H9 (cell line): ENCODE results near the gene PFKP. TPM values are rescaled to one million over a fixed set of nuclear protein-coding genes. Genes with fewer than 3 reads are reported as not detected.

Experiments used
- DNase-seq: peaks from one replicate; pipeline ENCODE4 v3.0.0-alpha.2; 2017
- H2AFZ ChIP-seq: one replicate; pipeline ENCODE4 v1.6.1; 2013; ENCODE audit warnings: mild to moderate bottlenecking, low read length, control low read depth, moderate library complexity
- H2AK5ac ChIP-seq: 2 replicates; pipeline ENCODE4 v1.6.1; 2013; ENCODE audit warnings: low read length, control low read depth, mixed read lengths; ENCODE audit not compliant: insufficient read length
- H2BK120ac ChIP-seq: one replicate; pipeline ENCODE4 v1.6.1; 2013; ENCODE audit warnings: low read depth, mild to moderate bottlenecking, low read length, control low read depth, inconsistent platforms; ENCODE audit not compliant: poor library complexity, severe bottlenecking
- H2BK12ac ChIP-seq: 2 replicates; pipeline ENCODE4 v1.6.1; 2013; ENCODE audit warnings: low read length, control low read depth, mixed read lengths, low read depth; ENCODE audit not compliant: insufficient read length
- H2BK15ac ChIP-seq: 2 replicates; pipeline ENCODE4 v1.6.1; 2013; ENCODE audit warnings: low read depth, low read length, control low read depth
- H2BK20ac ChIP-seq: one replicate; pipeline ENCODE4 v1.6.1; 2013; ENCODE audit warnings: low read depth, mild to moderate bottlenecking, low read length, control low read depth, inconsistent platforms; ENCODE audit not compliant: poor library complexity, severe bottlenecking
- H2BK5ac ChIP-seq: 2 replicates; pipeline ENCODE4 v1.6.1; 2013; ENCODE audit warnings: low read length, control low read depth, mixed read lengths; ENCODE audit not compliant: insufficient read length
- H3K14ac ChIP-seq: 2 replicates; pipeline ENCODE4 v1.6.1; 2013; ENCODE audit warnings: low read length, control low read depth; ENCODE audit not compliant: insufficient read depth
- H3K18ac ChIP-seq: 2 replicates; pipeline ENCODE4 v1.6.1; 2013; ENCODE audit warnings: low read depth, mild to moderate bottlenecking, mixed read lengths, low read length, control low read depth; ENCODE audit not compliant: insufficient read length
- H3K23ac ChIP-seq: 2 replicates; pipeline ENCODE4 v1.6.1; 2013; ENCODE audit warnings: low read length, control low read depth, mixed read lengths, low read depth; ENCODE audit not compliant: insufficient read length
- H3K23me2 ChIP-seq: 2 replicates; pipeline ENCODE4 v1.6.1; 2013; ENCODE audit warnings: low read depth, mild to moderate bottlenecking, mixed read lengths, low read length, control low read depth; ENCODE audit not compliant: insufficient read length, poor library complexity, severe bottlenecking
- H3K27ac ChIP-seq: 2 replicates; pipeline ENCODE4 v1.5.1; 2013; ENCODE audit warnings: low read length, control low read depth, mixed read lengths, low read depth; ENCODE audit not compliant: insufficient read length
- H3K27me3 ChIP-seq: 2 replicates; pipeline ENCODE4 v1.6.1; 2013; ENCODE audit warnings: low read length, control low read depth, inconsistent platforms; ENCODE audit not compliant: insufficient read depth
- H3K4ac ChIP-seq: 2 replicates; pipeline ENCODE4 v1.6.1; 2013; ENCODE audit warnings: low read depth, mild to moderate bottlenecking, control low read depth, inconsistent platforms, low read length, moderate library complexity
- H3K4me1 ChIP-seq: 2 replicates; pipeline ENCODE4 v1.6.1; 2013; ENCODE audit warnings: low read length, control low read depth, inconsistent platforms; ENCODE audit not compliant: insufficient read depth
- H3K4me2 ChIP-seq: 2 replicates; pipeline ENCODE4 v1.6.1; 2013; ENCODE audit warnings: low read length, control low read depth, mixed read lengths; ENCODE audit not compliant: insufficient read length, insufficient read depth
- H3K56ac ChIP-seq: 2 replicates; pipeline ENCODE4 v1.6.1; 2013; ENCODE audit warnings: low read depth, mild to moderate bottlenecking, mixed read lengths, low read length, control low read depth; ENCODE audit not compliant: insufficient read length
- H3K79me1 ChIP-seq: 2 replicates; pipeline ENCODE4 v1.6.1; 2013; ENCODE audit warnings: low read depth, mild to moderate bottlenecking, moderate library complexity, low read length, control low read depth, inconsistent platforms; ENCODE audit not compliant: insufficient read depth, poor library complexity, severe bottlenecking
- H3K79me2 ChIP-seq: 2 replicates; pipeline ENCODE4 v1.6.1; 2013; ENCODE audit warnings: low read length, control low read depth, inconsistent platforms; ENCODE audit not compliant: insufficient read depth
- H3K9ac ChIP-seq: 2 replicates; pipeline ENCODE4 v1.6.1; 2013; ENCODE audit warnings: low read length, control low read depth, mixed read lengths; ENCODE audit not compliant: insufficient read length; ENCODE audit errors: extremely low read depth
- H3K9me3 ChIP-seq: one replicate; pipeline ENCODE4 v1.6.1; 2013; ENCODE audit warnings: low read depth, low read length, inconsistent platforms; ENCODE audit not compliant: control insufficient read depth
- H3T11ph ChIP-seq: one replicate; pipeline ENCODE4 v1.6.1; 2013; ENCODE audit warnings: mild to moderate bottlenecking, low read length, control low read depth, inconsistent platforms
- H4K20me1 ChIP-seq: one replicate; pipeline ENCODE4 v1.6.1; 2013; ENCODE audit not compliant: control insufficient read depth, insufficient read length, insufficient read depth
- H4K5ac ChIP-seq: 2 replicates; pipeline ENCODE4 v1.6.1; 2013; ENCODE audit warnings: low read depth, mild to moderate bottlenecking, mixed read lengths, low read length, control low read depth; ENCODE audit not compliant: insufficient read length
- H4K8ac ChIP-seq: replicated peaks from 2 replicates; pipeline ENCODE4 v1.6.1; 2013; ENCODE audit warnings: low read length, control low read depth, mixed read lengths, low read depth; ENCODE audit not compliant: insufficient read length
- H4K91ac ChIP-seq: 2 replicates; pipeline ENCODE4 v1.6.1; 2013; ENCODE audit warnings: low read depth, mild to moderate bottlenecking, moderate library complexity, mixed read lengths, low read length, control low read depth; ENCODE audit not compliant: insufficient read length
- H3K27ac Mint-ChIP-seq, 3 experiments: 2 replicates in 2 of 3; 3 replicates in 1 of 3; pipeline ENCODE4 v1.8.0; 2020 to 2021; ENCODE audit warnings: mixed read lengths in 3 of 3, mild to moderate bottlenecking in 1 of 3, moderate library complexity in 1 of 3
- H3K27me3 Mint-ChIP-seq: 2 replicates; pipeline ENCODE4 v1.8.0; 2021; ENCODE audit warnings: low read depth, mild to moderate bottlenecking, moderate library complexity, mixed read lengths
- H3K36me3 Mint-ChIP-seq, 3 experiments: 2 replicates in 2 of 3; 3 replicates in 1 of 3; pipeline ENCODE4 v1.8.0; 2020 to 2021; ENCODE audit warnings: low read depth in 3 of 3, mixed read lengths in 3 of 3; ENCODE audit not compliant: insufficient read depth in 1 of 3
- H3K4me1 Mint-ChIP-seq, 2 experiments: 2 replicates each; pipeline ENCODE4 v1.8.0; 2020; ENCODE audit warnings: mixed read lengths in 2 of 2
- H3K4me3 Mint-ChIP-seq, 2 experiments: 2 replicates in 1 of 2; 3 replicates in 1 of 2; pipeline ENCODE4 v1.8.0; 2020 to 2021; ENCODE audit warnings: mild to moderate bottlenecking in 2 of 2, mixed read lengths in 2 of 2, moderate library complexity in 1 of 2
- H3K9me3 Mint-ChIP-seq, 2 experiments: 2 replicates in 1 of 2; 3 replicates in 1 of 2; pipeline ENCODE4 v1.8.0; 2020; ENCODE audit warnings: mild to moderate bottlenecking in 2 of 2, mixed read lengths in 2 of 2, moderate library complexity in 1 of 2
- CTCF ChIP-seq: fragments of 200-600 bp; sonication (generic); conservative IDR thresholded peaks from 3 replicates; pipeline ENCODE4 v1.8.0; 2021; ENCODE audit warnings: antibody characterized with exemption, mild to moderate bottlenecking
- WGBS: extraction: QIAGEN DNeasy Blood & Tissue Kit; methylation state at CpG from one replicate; pipeline ENCODE4 v1.1.7; 2013; ENCODE audit warnings: missing lambda C conversion rate, low lambda C conversion rate, mixed read lengths; ENCODE audit not compliant: insufficient read length; ENCODE audit errors: extremely low coverage; 5-methylcytosine and 5-hydroxymethylcytosine counted together
- total RNA-seq: library from RNA; stranded (reverse); gene quantifications from 2 replicates; pipeline ENCODE4 v1.2.1, GENCODE V29; 2021

PFKP gene
- total RNA-seq, 1 experiment from 2014 or later, result 145 TPM

- Histone ChIP-seq H2BK15ac (no peak overlapping the region), H4K91ac (no peak overlapping the region), H3K9me3 (no peaks in the 10 kb centered on the region), H3T11ph (no peak overlapping the region), H3K4me2 (no peak overlapping the region), H3K14ac (no peak overlapping the region), H4K5ac (no peak overlapping the region), H3K18ac (no peak overlapping the region), H4K20me1 (no peaks in the 10 kb centered on the region), H2AK5ac (no peak overlapping the region), H3K9ac (no peak overlapping the region), H3K79me2 (no peaks in the 10 kb centered on the region), H2BK120ac (no peak overlapping the region), H3K23me2 (no peaks in the 10 kb centered on the region), H3K4ac (no peak overlapping the region), H4K8ac (no peak overlapping the region), H3K4me1 (no peaks in the 10 kb centered on the region), H2AFZ (no peak overlapping the region), H2BK12ac (no peak overlapping the region), H3K56ac (no peak overlapping the region), H3K27me3 (no peaks in the 10 kb centered on the region), H3K27ac (no peak overlapping the region), H2BK5ac (no peak overlapping the region), H3K23ac (no peak overlapping the region), H2BK20ac (no peak overlapping the region), H3K79me1 (no peaks in the 10 kb centered on the region)
- no peak for TF ChIP-seq CTCF
- peaks cover 66 to 89% (median 88%) of the 10 kb centered on the region in 3 experiments for H3K36me3 Mint-ChIP-seq
- no peaks in the 10 kb centered on the region for H3K27me3 Mint-ChIP-seq
- no peak overlapping the region for H3K4me3 Mint-ChIP-seq
- DNase-seq, result no peak
- no peak overlapping the region for H3K27ac Mint-ChIP-seq
- no peaks in the 10 kb centered on the region for H3K9me3 Mint-ChIP-seq
- H3K4me1 Mint-ChIP-seq, result peaks cover 2% of the 10 kb centered on the region in 2 experiments
- no CpG with 5 or more reads among the region's 8 CpGs for WGBS
Observed at GRCh38 chr10:3108033-3108432, 40.7 kb downstream of the PFKP start.
